ENCODE data around the gene FNDC5. TPM values are rescaled to one million over a fixed set of nuclear protein-coding genes. Genes with fewer than 3 reads are reported as not detected.

FNDC5 gene
- total and polyA plus RNA-seq, 2 of the 13 experiments (the other 11 are each of a cell fraction or from before 2014, with no cell fraction given): 1.4 to 3.1 TPM

DNA sequence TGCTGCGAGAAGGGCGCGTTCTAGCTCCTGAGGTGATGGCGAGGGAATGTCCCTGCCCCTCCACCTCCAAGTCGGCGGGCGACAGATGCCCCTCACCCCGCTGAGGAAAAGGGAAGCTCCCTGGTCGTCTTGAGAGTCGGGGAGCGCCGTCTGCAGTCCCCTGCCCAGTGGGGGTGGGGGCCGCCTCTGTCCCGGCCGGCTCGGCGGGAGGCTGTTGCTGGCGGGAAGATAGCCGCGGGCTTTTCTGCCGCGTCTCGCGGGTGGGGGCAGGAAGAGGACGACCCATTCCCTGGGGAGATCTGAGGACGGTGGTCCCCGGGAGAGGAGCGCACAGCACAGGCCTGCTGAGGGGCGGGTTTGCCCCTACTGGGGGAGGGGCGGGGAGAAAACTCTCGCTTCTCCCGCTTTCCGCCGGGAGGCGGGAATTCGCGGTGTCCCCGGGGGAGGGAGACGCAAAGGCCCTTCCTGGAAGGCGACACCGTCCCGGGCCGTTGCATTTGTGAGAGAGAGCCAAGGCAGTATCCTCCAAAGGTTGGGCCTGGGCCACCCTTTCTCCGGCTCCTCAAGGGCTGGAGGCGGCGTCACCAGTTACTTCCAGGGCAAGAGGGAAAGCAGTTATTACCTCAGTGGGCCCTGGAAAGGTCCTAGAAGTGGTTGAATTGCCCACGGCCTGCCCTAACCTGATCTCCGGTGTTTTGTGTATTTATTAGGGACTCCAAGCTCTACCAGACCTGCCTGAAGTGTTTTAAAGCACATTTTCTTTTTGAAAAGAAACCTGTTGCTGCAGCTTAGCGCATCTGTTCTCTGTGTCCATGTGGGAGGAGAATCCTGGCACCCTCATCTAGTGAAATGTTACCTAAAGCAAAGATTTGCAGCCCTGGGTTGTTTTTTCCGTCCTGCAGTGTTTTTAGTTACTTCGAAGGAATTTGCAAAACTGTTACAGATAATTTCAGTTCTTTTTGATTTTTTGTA lies 52.6 kb downstream of the FNDC5 start (continued):
- TF ChIP-seq, protein P1, sequence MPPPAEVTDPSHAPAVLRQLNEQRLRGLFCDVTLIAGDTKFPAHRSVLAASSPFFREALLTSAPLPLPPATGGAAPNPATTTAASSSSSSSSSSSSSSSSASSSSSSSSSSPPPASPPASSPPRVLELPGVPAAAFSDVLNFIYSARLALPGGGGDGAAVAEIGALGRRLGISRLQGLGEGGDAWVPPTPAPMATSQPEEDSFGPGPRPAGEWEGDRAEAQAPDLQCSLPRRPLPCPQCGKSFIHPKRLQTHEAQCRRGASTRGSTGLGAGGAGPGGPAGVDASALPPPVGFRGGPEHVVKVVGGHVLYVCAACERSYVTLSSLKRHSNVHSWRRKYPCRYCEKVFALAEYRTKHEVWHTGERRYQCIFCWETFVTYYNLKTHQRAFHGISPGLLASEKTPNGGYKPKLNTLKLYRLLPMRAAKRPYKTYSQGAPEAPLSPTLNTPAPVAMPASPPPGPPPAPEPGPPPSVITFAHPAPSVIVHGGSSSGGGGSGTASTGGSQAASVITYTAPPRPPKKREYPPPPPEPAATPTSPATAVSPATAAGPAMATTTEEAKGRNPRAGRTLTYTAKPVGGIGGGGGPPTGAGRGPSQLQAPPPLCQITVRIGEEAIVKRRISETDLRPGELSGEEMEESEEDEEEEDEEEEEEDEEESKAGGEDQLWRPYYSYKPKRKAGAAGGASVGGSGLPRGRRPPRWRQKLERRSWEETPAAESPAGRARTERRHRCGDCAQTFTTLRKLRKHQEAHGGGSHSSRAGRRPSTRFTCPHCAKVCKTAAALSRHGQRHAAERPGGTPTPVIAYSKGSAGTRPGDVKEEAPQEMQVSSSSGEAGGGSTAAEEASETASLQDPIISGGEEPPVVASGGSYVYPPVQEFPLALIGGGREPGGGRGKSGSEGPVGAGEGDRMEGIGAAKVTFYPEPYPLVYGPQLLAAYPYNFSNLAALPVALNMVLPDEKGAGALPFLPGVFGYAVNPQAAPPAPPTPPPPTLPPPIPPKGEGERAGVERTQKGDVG (CRISPR knock-in tag; IDR thresholded peaks at IDR 0.05; ENCODE audit: borderline replicate concordance): no peak
- no peak for TF ChIP-seq ZNF724P (CRISPR knock-in tag; IDR thresholded peaks at IDR 0.05; ENCODE audit: borderline replicate concordance)
- TF ChIP-seq ELF3 (CRISPR knock-in tag; IDR thresholded peaks at IDR 0.05): no peak
- no peak for TF ChIP-seq CREB1 (IDR thresholded peaks at IDR 0.05)
- no peak for TF ChIP-seq CREB1 (CRISPR knock-in tag; IDR thresholded peaks at IDR 0.05)
- TF ChIP-seq MTF2 (CRISPR knock-in tag; IDR thresholded peaks at IDR 0.05; ENCODE audit: borderline replicate concordance): no peak
- TF ChIP-seq ARNT (IDR thresholded peaks at IDR 0.05): no peak
- TF ChIP-seq, protein P2, sequence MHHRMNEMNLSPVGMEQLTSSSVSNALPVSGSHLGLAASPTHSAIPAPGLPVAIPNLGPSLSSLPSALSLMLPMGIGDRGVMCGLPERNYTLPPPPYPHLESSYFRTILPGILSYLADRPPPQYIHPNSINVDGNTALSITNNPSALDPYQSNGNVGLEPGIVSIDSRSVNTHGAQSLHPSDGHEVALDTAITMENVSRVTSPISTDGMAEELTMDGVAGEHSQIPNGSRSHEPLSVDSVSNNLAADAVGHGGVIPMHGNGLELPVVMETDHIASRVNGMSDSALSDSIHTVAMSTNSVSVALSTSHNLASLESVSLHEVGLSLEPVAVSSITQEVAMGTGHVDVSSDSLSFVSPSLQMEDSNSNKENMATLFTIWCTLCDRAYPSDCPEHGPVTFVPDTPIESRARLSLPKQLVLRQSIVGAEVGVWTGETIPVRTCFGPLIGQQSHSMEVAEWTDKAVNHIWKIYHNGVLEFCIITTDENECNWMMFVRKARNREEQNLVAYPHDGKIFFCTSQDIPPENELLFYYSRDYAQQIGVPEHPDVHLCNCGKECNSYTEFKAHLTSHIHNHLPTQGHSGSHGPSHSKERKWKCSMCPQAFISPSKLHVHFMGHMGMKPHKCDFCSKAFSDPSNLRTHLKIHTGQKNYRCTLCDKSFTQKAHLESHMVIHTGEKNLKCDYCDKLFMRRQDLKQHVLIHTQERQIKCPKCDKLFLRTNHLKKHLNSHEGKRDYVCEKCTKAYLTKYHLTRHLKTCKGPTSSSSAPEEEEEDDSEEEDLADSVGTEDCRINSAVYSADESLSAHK (CRISPR knock-in tag; IDR thresholded peaks at IDR 0.05; ENCODE audit: borderline replicate concordance): no peak
- TF ChIP-seq, protein P3, sequence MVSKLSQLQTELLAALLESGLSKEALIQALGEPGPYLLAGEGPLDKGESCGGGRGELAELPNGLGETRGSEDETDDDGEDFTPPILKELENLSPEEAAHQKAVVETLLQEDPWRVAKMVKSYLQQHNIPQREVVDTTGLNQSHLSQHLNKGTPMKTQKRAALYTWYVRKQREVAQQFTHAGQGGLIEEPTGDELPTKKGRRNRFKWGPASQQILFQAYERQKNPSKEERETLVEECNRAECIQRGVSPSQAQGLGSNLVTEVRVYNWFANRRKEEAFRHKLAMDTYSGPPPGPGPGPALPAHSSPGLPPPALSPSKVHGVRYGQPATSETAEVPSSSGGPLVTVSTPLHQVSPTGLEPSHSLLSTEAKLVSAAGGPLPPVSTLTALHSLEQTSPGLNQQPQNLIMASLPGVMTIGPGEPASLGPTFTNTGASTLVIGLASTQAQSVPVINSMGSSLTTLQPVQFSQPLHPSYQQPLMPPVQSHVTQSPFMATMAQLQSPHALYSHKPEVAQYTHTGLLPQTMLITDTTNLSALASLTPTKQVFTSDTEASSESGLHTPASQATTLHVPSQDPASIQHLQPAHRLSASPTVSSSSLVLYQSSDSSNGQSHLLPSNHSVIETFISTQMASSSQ (IDR thresholded peaks at IDR 0.05; ENCODE audit: low read depth): no peak
- TF ChIP-seq, protein P3 (CRISPR knock-in tag; IDR thresholded peaks at IDR 0.05; ENCODE audit: borderline replicate concordance): no peak
- TF ChIP-seq NFYC (CRISPR knock-in tag; IDR thresholded peaks at IDR 0.05): no peak
- TF ChIP-seq HMG20A (CRISPR knock-in tag; IDR thresholded peaks at IDR 0.05; ENCODE audit: borderline replicate concordance): no peak
- TF ChIP-seq RBM39 (IDR thresholded peaks at IDR 0.05; ENCODE audit: low read depth, low read length, poor library complexity, severe bottlenecking): no peak
- 0 out of 2 replicates have a peak, but pooled peaks have one; percentile 20 for TF ChIP-seq ZFP37 (CRISPR knock-in tag; IDR thresholded peaks at IDR 0.05; ENCODE audit: borderline replicate concordance)
- no peak for TF ChIP-seq MATR3 (CRISPR knock-in tag; IDR thresholded peaks at IDR 0.05)
- no peak for TF ChIP-seq ZBTB21 (CRISPR knock-in tag; IDR thresholded peaks at IDR 0.05)
